GM21360 (cell line): ENCODE data around the gene EDC4.
A peak's percentile ranks its signal among the peaks of the same experiment; 100 is the strongest.
"Not testable (repeated sequence)": the region's sequence is repeated elsewhere in the genome, so short reads cannot be mapped to it uniquely, and the experiment has no call there.

ENCODE experiments used
- ATAC-seq: cut with Tn5 transposase; IDR thresholded peaks from one replicate; pipeline ENCODE4 v1.9.1; 2021; ENCODE audit warnings: mild to moderate bottlenecking, moderate library complexity; ENCODE audit not compliant: unreplicated experiment

The EDC4 gene

DNA sequence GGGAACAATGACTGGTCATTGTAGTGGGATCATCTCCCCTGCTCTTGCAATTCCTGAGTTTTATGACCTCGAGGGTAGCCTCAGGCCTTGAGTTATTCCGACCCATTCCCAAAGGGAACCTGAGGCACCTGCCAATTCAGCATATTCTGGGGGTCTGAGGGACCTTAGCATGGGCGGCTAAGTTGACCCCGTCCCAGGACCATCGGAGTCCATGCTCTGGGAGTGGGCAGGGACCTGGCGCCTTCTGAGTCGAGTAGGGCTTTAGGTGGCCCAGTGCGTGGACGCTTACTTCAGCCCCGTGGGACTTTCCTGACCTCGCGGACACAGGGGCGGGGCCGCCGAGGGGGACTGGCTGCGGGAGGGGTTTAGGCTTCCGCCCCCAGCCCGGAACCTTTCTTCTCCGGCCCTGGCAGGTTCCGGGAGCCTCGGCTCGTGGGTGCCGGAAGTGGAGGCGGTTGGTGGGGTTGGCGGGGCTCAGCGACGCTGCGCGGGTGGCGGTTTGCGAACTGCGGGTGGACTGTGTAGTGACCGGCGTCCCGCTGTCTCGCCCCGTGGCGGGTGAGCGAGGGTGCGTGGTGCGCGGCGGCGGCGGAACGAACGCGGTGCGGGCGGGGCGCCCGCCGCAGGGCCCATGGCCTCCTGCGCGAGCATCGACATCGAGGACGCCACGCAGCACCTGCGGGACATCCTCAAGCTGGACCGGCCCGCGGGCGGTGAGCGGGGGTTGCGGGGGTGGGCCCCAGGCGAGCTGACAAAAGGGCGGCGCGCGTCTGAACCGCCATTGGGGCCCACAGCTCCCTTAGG lies at the start of gene EDC4:
Gene EDC4 (plus strand): TSS at position 422 of the 804 bp plus-strand sequence. CDS start 210 bp downstream, at position 632.
- ATAC-seq: peak; percentile 56

GRCh38 chr16:67825119-67825518 lies 47.7 kb upstream of the EDC4 start:
- ATAC-seq: no peak

DNA sequence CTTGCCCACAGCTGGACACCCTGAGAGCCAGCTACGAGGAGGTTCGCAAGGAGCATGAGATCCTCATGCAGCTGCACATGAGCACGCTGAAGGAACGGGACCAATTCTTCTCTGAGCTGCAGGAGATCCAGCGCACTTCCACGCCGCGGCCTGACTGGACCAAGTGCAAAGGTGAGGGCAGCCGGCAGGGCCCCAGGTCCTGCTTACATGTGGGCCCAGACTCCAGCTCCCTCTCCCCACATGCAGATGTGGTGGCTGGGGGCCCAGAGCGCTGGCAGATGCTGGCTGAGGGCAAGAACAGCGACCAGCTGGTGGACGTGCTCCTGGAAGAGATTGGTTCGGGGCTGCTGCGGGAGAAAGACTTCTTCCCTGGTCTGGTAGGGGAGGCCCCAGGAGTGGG lies 46.9 kb upstream of the EDC4 start:
- ATAC-seq: no peak

DNA sequence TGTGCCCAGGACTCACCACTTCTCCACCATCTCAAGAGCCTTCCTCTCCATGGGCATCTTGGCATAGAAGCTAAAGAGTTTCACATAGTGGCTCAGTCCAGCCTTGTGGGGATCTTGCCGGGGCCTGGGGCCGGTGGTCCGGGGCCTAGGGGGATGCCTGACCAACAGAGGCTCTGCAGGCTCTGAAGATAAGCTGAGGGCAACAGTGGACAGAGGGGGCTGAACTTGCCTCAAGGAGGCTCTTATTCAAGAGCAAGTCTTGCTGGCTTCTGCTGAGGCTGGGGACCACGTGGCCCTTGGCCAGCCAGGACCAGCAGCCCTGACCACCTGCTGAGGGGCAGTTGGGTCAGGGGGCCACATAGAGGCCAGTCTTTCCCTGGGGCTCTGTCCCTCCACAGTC lies 44.2 kb upstream of the EDC4 start:
- ATAC-seq: no peak

GRCh38 chr16:67833030-67833414 lies 39.8 kb upstream of the EDC4 start:
- ATAC-seq: no peak

DNA sequence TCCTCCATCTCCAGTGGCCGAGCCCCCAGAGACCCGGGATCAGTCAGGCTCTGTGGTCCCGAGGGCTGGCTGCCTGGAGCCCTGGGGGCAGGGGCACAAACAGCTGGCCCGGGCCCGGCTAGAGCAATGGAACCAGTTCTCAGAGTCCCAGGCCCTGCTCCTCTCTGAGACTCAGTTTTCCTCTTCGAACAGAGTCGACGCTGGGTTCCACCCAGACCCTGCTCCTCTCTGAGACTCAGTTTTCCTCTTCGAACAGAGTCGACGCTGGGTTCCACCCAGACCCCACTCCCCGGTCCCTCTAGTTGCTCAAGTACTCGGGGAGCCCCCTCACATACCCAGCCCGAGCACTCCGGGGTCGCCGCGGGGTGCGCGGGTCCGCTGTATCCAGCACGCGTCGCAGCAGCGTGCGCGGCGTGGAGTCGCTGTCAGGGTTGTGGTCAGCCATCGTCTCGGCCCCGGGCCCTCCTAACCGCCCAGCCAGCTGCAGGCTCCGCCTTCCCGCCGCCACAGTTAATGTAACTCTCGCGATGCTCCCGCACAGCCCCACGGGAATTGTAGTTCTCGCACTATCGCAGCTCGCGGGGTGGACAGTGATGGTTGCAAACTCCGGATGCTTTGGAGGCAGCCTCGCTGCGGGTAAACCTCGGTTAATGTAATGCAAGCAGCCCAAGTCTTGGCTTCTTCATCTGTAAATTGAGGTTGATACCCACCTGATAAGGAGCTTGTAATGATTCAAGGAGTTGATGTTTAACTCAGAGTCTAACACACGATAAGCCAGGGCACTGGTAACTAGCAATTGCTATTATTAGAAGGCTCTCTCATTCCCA lies 39.2 kb upstream of the EDC4 start:
- peak; percentile 94 for ATAC-seq

- ATAC-seq: no peak
These were observed 38.6 kb upstream of the EDC4 start for GRCh38 chr16:67834242-67834614.

- not testable (repeated sequence) for ATAC-seq
These were observed 35.7 kb upstream of the EDC4 start for GRCh38 chr16:67837190-67837589.

DNA sequence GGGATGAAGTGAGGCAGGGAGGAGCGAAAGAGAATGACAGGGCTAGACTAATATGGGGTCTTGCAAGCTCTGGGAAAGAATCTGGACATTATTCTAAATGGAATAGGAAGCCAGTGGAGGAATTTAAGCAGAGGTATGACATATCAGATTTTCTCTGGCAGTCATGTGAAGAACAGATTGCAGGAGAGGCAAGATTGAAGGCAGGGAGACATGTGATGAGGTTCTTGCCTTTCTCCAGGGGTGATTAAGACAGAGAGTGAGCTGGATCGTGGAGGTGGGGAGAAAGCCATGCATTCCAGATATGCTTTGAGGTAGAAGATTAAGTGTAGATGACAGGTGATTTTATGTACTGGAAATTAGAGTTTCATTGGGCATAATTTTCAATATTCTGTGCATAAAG lies 35.0 kb upstream of the EDC4 start:
- no peak for ATAC-seq

- ATAC-seq: no peak
These were observed 31.5 kb upstream of the EDC4 start for GRCh38 chr16:67841198-67841815.

- ATAC-seq: peak; percentile 43
These were observed 30.9 kb upstream of the EDC4 start, which contains the start of gene THAP11 for GRCh38 chr16:67841816-67842508. Gene THAP11, plus strand, starts transcription at chr16:67842320. Its CDS starts 235 bp downstream, at chr16:67842555.

GRCh38 chr16:67842509-67843342 lies 30.1 kb upstream of the EDC4 start:
- ATAC-seq: no peak

- ATAC-seq: no peak
These were observed 29.5 kb upstream of the EDC4 start for GRCh38 chr16:67843343-67843765.

DNA sequence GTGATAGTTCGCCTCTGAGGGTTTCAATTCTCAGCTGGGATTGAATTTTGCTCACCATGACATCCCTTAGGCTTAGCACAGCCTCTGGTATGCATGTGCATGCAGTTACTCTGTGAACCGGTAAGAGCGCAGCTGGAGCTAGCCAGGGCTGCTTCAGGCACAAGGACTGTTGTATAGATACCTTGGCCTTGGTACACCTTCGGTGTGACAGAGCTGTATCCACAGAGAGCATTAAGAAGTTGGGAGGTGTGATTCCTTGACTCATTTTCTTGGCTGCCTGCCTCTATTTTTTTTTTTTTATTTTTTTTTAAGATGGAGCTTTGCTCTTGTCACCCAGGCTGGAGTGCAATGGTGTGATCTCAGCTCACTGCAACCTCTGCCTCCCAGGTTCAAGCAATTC lies 28.4 kb upstream of the EDC4 start:
- no peak for ATAC-seq

DNA sequence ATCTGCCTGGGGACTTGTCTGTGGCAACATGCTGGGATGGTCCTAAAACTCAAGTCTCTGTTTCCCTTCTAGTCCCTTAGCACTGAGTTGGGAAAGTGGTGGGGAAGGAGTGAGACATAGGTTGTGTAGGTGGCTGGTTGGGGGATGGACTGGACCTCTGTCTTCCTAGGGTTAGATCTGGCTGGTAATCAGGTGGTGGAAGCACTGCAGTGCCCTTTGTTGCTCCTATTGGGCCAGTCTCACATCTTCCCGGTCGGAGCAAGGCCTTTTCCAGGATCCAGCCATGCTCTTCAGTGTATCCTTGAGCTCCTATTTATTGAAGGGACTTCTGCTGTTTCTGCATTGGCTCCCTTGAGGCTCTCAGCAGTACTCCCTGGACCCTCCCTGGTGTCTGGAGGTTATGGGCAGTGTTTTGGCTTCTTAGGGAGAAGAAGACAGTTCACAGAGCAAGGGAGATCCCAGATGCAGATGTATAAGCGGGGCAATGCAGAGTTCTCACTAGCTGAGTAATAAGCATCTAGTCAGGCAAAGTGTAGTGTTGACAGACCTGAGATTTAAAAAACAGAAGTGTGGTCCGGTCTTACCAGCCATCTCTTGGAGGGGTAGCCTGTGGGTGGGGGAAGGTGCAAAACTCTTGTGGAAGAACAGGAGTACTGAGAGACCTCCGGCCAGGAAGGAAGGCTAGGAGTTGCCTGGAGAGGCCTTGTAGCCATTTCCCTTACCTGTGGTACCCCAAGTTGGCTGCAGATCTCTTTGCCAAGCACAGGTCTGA lies 27.4 kb upstream of the EDC4 start:
- no peak for ATAC-seq

- ATAC-seq: no peak
These were observed 26.9 kb upstream of the EDC4 start for GRCh38 chr16:67846063-67846319.

GRCh38 chr16:67846320-67847063 lies 26.4 kb upstream of the EDC4 start, which contains the start of gene NUTF2:
Gene NUTF2, plus strand, starts transcription at chr16:67846933. Its CDS starts 18,198 bp downstream, at chr16:67865131.
- ATAC-seq: peak; percentile 42

GRCh38 chr16:67847064-67847861 lies 25.6 kb upstream of the EDC4 start, which contains the start of gene CENPT:
Gene CENPT, minus strand, starts transcription at chr16:67847693. Its CDS starts 13,834 bp downstream, at chr16:67833859.
- ATAC-seq: peak; percentile 30
